T-helper 22 cell (primary cell): ENCODE data around the gene TSC22D3.
A peak's percentile ranks its signal among the peaks of the same experiment; 100 is the strongest.
"Not testable (repeated sequence)": the region's sequence is repeated elsewhere in the genome, so short reads cannot be mapped to it uniquely, and the experiment has no call there.

Source experiments
- DNase-seq: peaks from one replicate; pipeline ENCODE4 v3.0.0-alpha.2; 2020; ENCODE audit warnings: low read depth

Gene TSC22D3

GRCh38 chrX:107682256-107682655 lies 93.3 kb downstream of the TSC22D3 start:
- DNase-seq = no peak

- DNase-seq = peak; percentile 69
Measured at GRCh38 chrX:107678957-107679740, 96.4 kb downstream of the TSC22D3 start.

DNA sequence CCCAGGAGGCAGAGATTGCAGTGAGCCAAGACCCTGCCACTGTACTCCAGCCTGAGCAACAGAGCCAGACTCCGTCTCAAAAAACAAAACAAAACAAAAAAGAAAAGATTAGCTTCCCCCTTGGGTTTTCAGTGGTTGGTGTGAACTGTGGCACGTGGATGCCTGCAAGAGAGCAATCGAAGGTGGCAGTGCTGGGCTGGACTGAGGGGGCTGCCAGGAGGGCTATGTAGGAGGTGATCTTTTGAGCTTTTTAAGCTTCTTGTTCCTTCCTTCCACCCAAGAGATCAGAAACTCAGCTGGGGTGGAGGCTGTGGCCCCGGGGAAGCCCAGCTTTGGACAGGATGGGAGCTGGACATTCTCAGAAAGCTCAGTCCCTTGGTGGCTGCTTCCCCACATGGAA lies 97.7 kb downstream of the TSC22D3 start:
- DNase-seq = no peak

DNA sequence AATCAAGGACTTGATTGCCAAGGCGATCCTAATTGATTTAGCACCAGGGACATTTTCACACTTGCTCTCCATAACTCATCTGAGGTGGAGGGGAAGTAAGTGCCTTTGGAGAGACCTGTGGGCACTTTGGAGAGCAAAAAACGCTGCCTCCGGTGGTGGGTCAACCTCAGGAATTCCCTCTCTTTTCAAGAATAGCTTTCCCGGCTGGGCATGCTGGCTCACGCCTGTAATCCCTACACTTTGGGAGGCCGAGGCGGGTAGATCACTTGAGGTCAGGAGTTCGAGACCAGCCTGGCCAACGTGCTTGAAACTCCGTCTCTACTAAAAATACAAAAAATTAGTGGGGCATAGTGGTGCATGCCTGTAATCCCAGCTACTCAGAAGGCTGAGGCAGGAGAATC lies 98.1 kb downstream of the TSC22D3 start:
- no peak for DNase-seq

DNA sequence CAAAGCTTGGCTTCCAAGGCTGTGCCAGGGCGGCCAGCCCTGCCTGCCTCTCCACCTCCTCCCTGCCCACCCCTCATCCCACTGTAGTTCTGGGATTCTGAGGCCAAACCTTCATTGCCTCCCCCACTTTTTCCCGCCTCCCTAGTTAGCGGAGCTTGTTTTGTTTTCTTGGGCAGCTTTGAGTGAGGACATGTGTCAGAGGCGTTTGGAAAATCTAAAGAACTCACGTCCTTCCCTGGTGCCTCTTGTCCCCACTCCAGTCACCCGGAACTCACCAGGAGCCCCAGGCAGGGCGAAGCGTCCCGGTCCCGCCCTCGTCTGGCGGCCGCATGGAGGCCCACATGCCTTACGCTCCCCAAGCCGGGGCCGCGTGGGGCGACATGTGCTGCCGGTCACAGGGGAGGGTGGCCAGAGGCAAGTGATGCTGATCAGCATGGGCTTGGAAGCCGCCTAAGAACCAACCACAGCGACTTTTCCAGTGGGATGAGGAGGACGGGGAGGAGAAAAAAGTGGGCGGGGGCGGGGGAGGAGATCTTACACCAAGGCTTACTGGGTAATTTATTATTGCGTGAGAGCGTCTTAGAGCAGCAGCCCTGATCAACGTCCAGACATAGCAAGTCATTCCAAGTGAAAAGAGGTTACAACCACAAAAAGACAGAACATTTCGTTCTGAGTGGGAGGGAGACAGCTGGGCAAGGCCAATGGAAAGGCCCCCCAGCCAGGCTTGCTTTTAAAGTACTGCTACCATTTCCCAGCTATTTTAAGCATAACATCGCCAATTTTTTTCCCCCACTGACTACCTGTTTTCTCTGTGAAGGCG lies 98.8 kb downstream of the TSC22D3 start:
- peak; percentile 22 for DNase-seq

DNA sequence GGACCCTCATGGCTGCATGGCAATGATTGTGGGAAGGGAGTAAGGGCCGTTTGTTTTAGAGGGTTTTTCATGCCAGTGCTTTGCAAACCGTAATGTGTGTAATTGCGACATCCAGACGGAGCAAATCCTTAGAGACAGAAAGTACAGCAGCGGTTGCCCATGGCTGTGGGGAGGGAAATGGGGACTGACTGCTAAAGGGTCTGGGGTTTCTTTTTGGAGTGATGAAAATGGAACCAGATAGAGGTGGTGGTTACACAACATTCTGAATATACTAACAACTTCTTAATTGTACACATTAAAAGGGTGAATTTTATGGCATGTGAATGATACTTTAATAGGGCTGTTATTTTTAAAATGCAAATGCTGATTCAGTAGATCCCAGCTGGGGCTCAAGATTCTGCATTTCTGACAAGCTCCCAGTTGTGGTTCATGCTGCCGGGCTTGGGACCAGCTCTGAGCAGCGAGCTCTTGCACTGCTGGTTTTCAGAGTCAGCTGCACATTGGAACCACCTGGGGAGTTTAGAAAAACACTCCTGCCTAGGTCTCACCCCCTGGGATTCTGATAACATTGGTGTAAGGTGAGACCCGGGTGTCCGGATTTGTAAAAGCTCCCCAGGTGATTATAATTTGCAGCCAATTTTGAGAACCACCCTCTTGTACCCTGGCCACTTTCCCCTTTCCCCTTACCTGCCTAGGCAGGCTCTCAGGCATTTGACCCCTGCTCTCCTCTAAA lies 99.6 kb downstream of the TSC22D3 start:
- no peak for DNase-seq

- DNase-seq = no peak
Measured at GRCh38 chrX:107675365-107675654, 100.3 kb downstream of the TSC22D3 start.

DNA sequence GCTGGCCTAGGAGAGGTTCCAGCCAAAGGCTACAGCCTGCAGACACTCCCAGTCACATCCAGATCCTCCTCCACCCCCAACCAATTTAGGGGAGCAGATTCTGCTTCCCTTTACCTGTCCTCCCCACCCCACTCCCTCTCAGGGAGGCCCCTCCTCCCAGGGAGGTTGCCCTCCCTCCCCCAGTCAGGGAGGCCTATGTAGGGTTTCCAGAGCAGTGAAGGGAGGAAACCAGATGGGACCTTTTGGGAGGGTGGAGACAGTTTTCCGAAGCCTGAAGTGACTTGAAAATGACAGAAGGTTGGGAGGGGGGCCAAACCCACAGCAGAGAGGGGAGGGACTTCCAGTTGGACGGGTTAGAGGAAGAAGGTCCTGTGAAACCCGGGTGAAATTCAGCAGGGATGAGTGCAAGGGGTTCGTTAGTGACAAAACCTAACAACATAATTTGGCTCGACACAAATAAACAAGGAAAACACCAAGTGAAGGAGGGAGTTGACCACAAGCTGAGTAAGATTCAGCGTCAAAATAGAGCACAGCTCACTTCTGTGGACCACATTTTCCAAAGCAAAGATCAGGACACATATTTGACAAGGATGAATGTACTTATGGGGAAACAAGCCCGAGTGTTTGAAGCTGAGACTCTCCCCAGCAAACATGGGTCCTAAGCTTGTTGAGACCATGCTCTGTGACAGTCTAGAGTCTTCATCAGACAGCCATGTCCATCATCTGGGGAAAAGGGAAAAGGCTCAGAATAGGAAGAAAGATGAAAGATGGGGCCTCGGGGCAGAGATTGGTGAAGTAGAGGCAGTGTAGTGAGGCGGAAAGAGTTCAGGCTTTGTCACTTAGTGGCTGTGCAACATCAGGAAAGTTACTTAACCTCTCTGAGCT lies 100.9 kb downstream of the TSC22D3 start:
- DNase-seq = peak; percentile 61

GRCh38 chrX:107673933-107674479 lies 101.6 kb downstream of the TSC22D3 start:
- DNase-seq = peak; percentile 97

DNA sequence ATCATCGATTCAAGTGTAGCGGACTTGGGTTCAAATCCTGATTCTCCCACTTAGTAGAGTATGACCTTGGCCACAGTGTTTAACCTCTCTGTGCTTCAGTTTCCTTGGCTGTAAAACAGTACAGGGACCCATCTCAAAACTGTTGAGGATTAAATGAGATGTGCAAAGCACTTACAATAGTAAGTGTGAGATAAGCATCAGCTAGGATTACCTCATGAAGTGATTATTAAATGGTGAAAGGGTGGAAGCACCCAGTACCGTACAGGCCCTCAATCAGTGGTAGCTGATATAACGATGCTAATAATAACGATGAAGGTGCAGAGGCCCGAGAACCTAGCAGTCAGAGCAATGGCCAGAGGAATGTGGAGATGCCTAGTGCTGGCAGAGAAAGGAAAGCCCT lies 102.2 kb downstream of the TSC22D3 start:
- no peak for DNase-seq

GRCh38 chrX:107672955-107673378 lies 102.6 kb downstream of the TSC22D3 start:
- DNase-seq = peak; percentile 82

- not testable (repeated sequence) for DNase-seq
Measured at GRCh38 chrX:107671256-107671655, 104.3 kb downstream of the TSC22D3 start.

GRCh38 chrX:107669885-107670628 lies 105.5 kb downstream of the TSC22D3 start:
- DNase-seq = no peak

GRCh38 chrX:107669261-107669660 lies 106.3 kb downstream of the TSC22D3 start:
- no peak for DNase-seq

- DNase-seq = not testable (repeated sequence)
Measured at GRCh38 chrX:107668710-107669109, 106.9 kb downstream of the TSC22D3 start.

GRCh38 chrX:107667426-107667825 lies 108.2 kb downstream of the TSC22D3 start:
- no peak for DNase-seq

- no peak for DNase-seq
Measured at GRCh38 chrX:107666931-107667330, 108.7 kb downstream of the TSC22D3 start.
